ENCODE data around the gene NOTCH4.
A peak's percentile ranks its signal among the peaks of the same experiment; 100 is the strongest.

Gene NOTCH4

GRCh38 chr6:32183030-32183429, 40.8 kb downstream of the NOTCH4 start:
- DNase-seq, result no peak

- DNase-seq, result no peak
Observed at GRCh38 chr6:32182555-32182981, 41.3 kb downstream of the NOTCH4 start.

GRCh38 chr6:32181915-32182529, 41.8 kb downstream of the NOTCH4 start:
- DNase-seq, result no peak

- no peak for DNase-seq
Observed at GRCh38 chr6:32181148-32181702, 42.6 kb downstream of the NOTCH4 start.

- DNase-seq, result no peak
Observed at GRCh38 chr6:32179766-32180405, 44.0 kb downstream of the NOTCH4 start.

- DNase-seq, result peak in 2 of 58 donors; percentile 47 to 54
Observed at GRCh38 chr6:32178547-32179440, 45.1 kb downstream of the NOTCH4 start.

GRCh38 chr6:32177788-32178546, 45.9 kb downstream of the NOTCH4 start, which contains the start of gene RNF5:
RNF5 (plus strand) TSS chr6:32178405; CDS start chr6:32178512, 107 bp downstream.
- DNase-seq, result peak; percentile 76 to 100 (median 96)

GRCh38 chr6:32177183-32177787, 46.6 kb downstream of the NOTCH4 start:
- peak in 6 of 58 donors; percentile 28 to 63 (median 58) for DNase-seq

- DNase-seq, result peak in 1 of 58 donors; percentile 38
Observed at GRCh38 chr6:32176476-32177182, 47.2 kb downstream of the NOTCH4 start.

- DNase-seq, result peak; percentile 65 to 99 (median 96)
Observed at GRCh38 chr6:32175711-32176475, 48.0 kb downstream of the NOTCH4 start, which contains the start of gene AGPAT1. AGPAT1 (minus strand) TSS chr6:32176084; CDS start chr6:32171496, 4,588 bp downstream.

GRCh38 chr6:32175322-32175710, 48.6 kb downstream of the NOTCH4 start:
- no peak for DNase-seq

- DNase-seq, result no peak
Observed at GRCh38 chr6:32174416-32174815, 49.5 kb downstream of the NOTCH4 start.

- DNase-seq, result no peak
Observed at GRCh38 chr6:32173051-32173727, 50.7 kb downstream of the NOTCH4 start.

GRCh38 chr6:32171234-32171633, 52.6 kb downstream of the NOTCH4 start:
- DNase-seq, result no peak

GRCh38 chr6:32170294-32170693, 53.6 kb downstream of the NOTCH4 start:
- no peak for DNase-seq

GRCh38 chr6:32168807-32169591, 54.9 kb downstream of the NOTCH4 start:
- DNase-seq, result no peak

- no peak for DNase-seq
Observed at GRCh38 chr6:32168350-32168749, 55.5 kb downstream of the NOTCH4 start.

Measured in anterior cingulate cortex (tissue), 58 donors.